Measurements from ENCODE around the gene ORAI1.
"Not testable (repeated sequence)": the region's sequence is repeated elsewhere in the genome, so short reads cannot be mapped to it uniquely, and the experiment has no call there.

Gene ORAI1

GRCh38 chr12:121626087-121626852, at the start of gene ORAI1:
TSS of gene ORAI1 (plus strand) at chr12:121626530.
- DNase-seq = peak; percentile 94

- DNase-seq = no peak
These were observed 49.4 kb upstream of the ORAI1 start for GRCh38 chr12:121576851-121577391.

- DNase-seq = no peak
These were observed 48.7 kb upstream of the ORAI1 start for GRCh38 chr12:121577443-121578180.

- no peak for DNase-seq
These were observed 47.8 kb upstream of the ORAI1 start for GRCh38 chr12:121578230-121579189.

GRCh38 chr12:121579190-121579791, 47.0 kb upstream of the ORAI1 start:
- no peak for DNase-seq

- peak; percentile 55 for DNase-seq
These were observed 46.1 kb upstream of the ORAI1 start for GRCh38 chr12:121579981-121580868.

- no peak for DNase-seq
These were observed 45.2 kb upstream of the ORAI1 start, which contains the start of gene KDM2B for GRCh38 chr12:121580959-121581685. TSS of gene KDM2B (minus strand) at chr12:121581023. CDS start at chr12:121580911, 112 bp downstream.

GRCh38 chr12:121581686-121582429, 44.5 kb upstream of the ORAI1 start:
- no peak for DNase-seq

- DNase-seq = no peak
These were observed 43.6 kb upstream of the ORAI1 start for GRCh38 chr12:121582583-121583333.

GRCh38 chr12:121583334-121583661, 43.0 kb upstream of the ORAI1 start:
- DNase-seq = not testable (repeated sequence)

- DNase-seq = not testable (repeated sequence)
These were observed 41.4 kb upstream of the ORAI1 start for GRCh38 chr12:121584885-121585284.

- no peak for DNase-seq
These were observed 35.7 kb upstream of the ORAI1 start for GRCh38 chr12:121590476-121591143.

GRCh38 chr12:121592320-121592719, 34.0 kb upstream of the ORAI1 start:
- no peak for DNase-seq

- no peak for DNase-seq
These were observed 30.8 kb upstream of the ORAI1 start for GRCh38 chr12:121595520-121595919.

GRCh38 chr12:121596526-121596925, 29.8 kb upstream of the ORAI1 start:
- no peak for DNase-seq

GRCh38 chr12:121600702-121601336, 25.5 kb upstream of the ORAI1 start:
- no peak for DNase-seq

- DNase-seq = no peak
These were observed 23.6 kb upstream of the ORAI1 start for GRCh38 chr12:121602766-121603165.

- DNase-seq = no peak
These were observed 22.7 kb upstream of the ORAI1 start for GRCh38 chr12:121603581-121603980.
